Heart left ventricle (tissue), 16 donors: Measurements from ENCODE around the gene UGP2. TPM values are rescaled to one million over a fixed set of nuclear protein-coding genes. Genes with fewer than 3 reads are reported as not detected.
A peak's percentile ranks its signal among the peaks of the same experiment; 100 is the strongest.

ENCODE experiments used
- ATAC-seq, 4 donors: fragments of 200-7000 bp; cut with Tn5 transposase; one replicate each; pipeline ENCODE4 v1.9.1; 2020 to 2022; ENCODE audit warnings: moderate library complexity in 4 of 4, mild to moderate bottlenecking in 3 of 4, moderate number of reproducible peaks in 1 of 4
- DNase-seq, 5 donors: peaks; one replicate each; pipeline ENCODE4 v3.0.0-alpha.2; 2020
- H3K27ac ChIP-seq, 12 donors: fragments of 200-600 bp; sonication (generic) in 4 of 12; one replicate each; pipeline versions ENCODE4 v1.5.0 to v1.8.0; 2016 to 2022; ENCODE audit warnings: mild to moderate bottlenecking in 2 of 12
- H3K27me3 ChIP-seq, 9 donors: fragments of 200-600 bp; sonication (generic) in 2 of 9; one replicate each; pipeline versions ENCODE4 v1.5.1 to v1.8.0; 2016 to 2022; ENCODE audit warnings: mild to moderate bottlenecking in 3 of 9
- H3K36me3 ChIP-seq, 9 donors: fragments of 200-600 bp; sonication (generic) in 2 of 9; one replicate each; pipeline versions ENCODE4 v1.5.0 to v1.8.0; 2018 to 2022; ENCODE audit warnings: mild to moderate bottlenecking in 2 of 9
- H3K4me1 ChIP-seq, 12 donors: fragments of 200-600 bp; sonication (generic) in 4 of 12; one replicate each; pipeline versions ENCODE4 v1.5.0 to v1.8.0; 2016 to 2022; ENCODE audit warnings: mild to moderate bottlenecking in 3 of 12
- H3K4me3 ChIP-seq, 12 donors: fragments of 200-600 bp; sonication (generic) in 4 of 12; one replicate each; pipeline versions ENCODE4 v1.5.0 to v1.8.0; 2017 to 2022; ENCODE audit warnings: mild to moderate bottlenecking in 9 of 12, moderate library complexity in 4 of 12
- H3K9me3 ChIP-seq, 12 donors: fragments of 200-600 bp; sonication (generic) in 4 of 12; one replicate each; pipeline versions ENCODE4 v1.5.0 to v1.8.0; 2016 to 2022; ENCODE audit warnings: mild to moderate bottlenecking in 1 of 12
- POLR2A ChIP-seq, 2 donors: fragments of 450-650 bp; IDR thresholded peaks; one replicate each; pipeline ENCODE4 v1.6.1; 2017; ENCODE audit warnings: antibody characterized with exemption in 2 of 2, mild to moderate bottlenecking in 2 of 2, moderate library complexity in 2 of 2
- WGBS, 4 donors: extraction: QIAGEN DNeasy Blood & Tissue Kit in 2 of 4; methylation state at CpG; one replicate each; pipeline versions ENCODE4 v1.1.5 to v1.1.7; 2013 to 2018; 5-methylcytosine and 5-hydroxymethylcytosine counted together
- intact Hi-C, 10 donors: fragments of 100-400 bp; cut with DNase I; formaldehyde crosslinking; loops; one replicate each; pipeline versions ENCODE4 v1.11.1 to v1.14.2; 2022
- polyA plus RNA-seq, 2 donors: library from polyadenylated mRNA; stranded (reverse); fragments of 200-250 nt; gene quantifications; one replicate each; pipeline ENCODE4 v1.2.3, GENCODE V29; 2013
- total RNA-seq, 9 donors: library from RNA; depleted of rRNA in 2 of 9; stranded (reverse); fragments of >200 nt in 2 of 9; fragmentation: NEBNext Ultra II Directional in 3 of 9; extraction: Animal tissue kit (Norgen Biotek cat#: 25700) in 3 of 9; gene quantifications; one replicate each; pipeline versions ENCODE4 v1.1.0 to v1.2.4, GENCODE V29; 2016 to 2023
- TF ChIP-seq, protein P1 (sequence below), 12 donors: fragments of 200-600 bp; sonication (generic) in 4 of 12; IDR thresholded peaks; one replicate each; pipeline versions ENCODE4 v1.5.0 to v1.8.0; 2018 to 2022; ENCODE audit warnings: antibody characterized with exemption in 12 of 12, mild to moderate bottlenecking in 5 of 12
- donor health status: ischemic (EF 13 %, LVEDD 7.1; RV severe dilation, severe dysfunction).
- donor health status: healthy with polysubstance abuse.
- donor health status: DM: no; HTN: yes; CAD: no.
- donor health status: DM: no; HTN: no; CAD: no.
- donor health status: ischemic (EF 25% LVEDD 6.9; RV normal size, moderate dysfunction).
- donor health status: ischemic (EF 25% LVEDD 5.7; RV mildly dilated, moderate dysfunction).
- donor health status: healthy.
- donor health status: DM: yes; HTN: yes; CAD: no.
- donor health status: ischemic (EF 35%, LVEDD 5.7; RV mildly dilated, moderate dysfunction).
- donor health status: nonischemic (EF 11% LVEDD 7.7; RV severe dilation, severe dysfunction).
- donor health status: DM: yes; HTN: yes; CAD: no.
- donor health status: PGD.
- donor health status: ischemic (EF 29% LVEDD 5.4; RV normal size, mild dysfunction).
- donor health status: nonischemic (EF 23%, LVEDD 6.1; RV moderate dilation, normal function).

The UGP2 gene
- total and polyA plus RNA-seq, 11 donors = 175 to 1,308 (median 331) TPM

DNA sequence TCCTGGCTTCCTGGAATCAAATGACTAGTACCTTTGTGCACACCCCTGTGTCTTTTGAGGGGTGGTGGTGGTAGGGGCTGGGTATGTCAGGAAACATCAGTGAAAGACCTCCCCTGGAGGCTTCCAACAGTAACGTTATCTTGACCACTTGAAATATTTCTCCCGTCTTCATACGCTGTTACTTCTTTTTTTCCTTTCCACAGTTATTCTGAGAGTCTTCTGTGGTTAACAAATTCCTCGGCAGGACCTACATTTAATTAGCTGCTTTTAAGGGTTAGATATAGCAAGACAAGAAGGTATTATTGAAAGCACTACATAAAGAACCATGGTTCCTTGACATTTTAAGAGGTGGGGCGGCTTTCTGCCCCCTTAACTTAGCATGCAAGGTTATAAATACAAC, 34.6 kb downstream of the UGP2 start:
- intact Hi-C loops = loop anchor here in 2 of 10 donors (5.0 kb wide), 1 partner anchor 34 kb away; the partner anchor contains the start of gene UGP2 (in 2 of the 2)
- 46 to 63% (median 54%) methylated on average over 5 of the region's 5 CpGs for WGBS, 4 donors
- Histone ChIP-seq H3K9me3 (peaks cover 0 to 5% (median 0%) of the 10 kb centered on the region in 12 donors), H3K36me3 (peaks cover 0 to 35% (median 26%) of the 10 kb centered on the region in 9 donors), H3K27me3 (no peaks in the 10 kb centered on the region), H3K27ac (peak overlapping the region in 10 of 12 donors; percentile 3 to 71 (median 38)), H3K4me3 (no peak overlapping the region), H3K4me1 (peaks cover 0 to 61% (median 26%) of the 10 kb centered on the region in 12 donors)
- TF ChIP-seq POLR2A (IDR thresholded peaks at IDR 0.05) = no peak
- TF ChIP-seq, protein P1, sequence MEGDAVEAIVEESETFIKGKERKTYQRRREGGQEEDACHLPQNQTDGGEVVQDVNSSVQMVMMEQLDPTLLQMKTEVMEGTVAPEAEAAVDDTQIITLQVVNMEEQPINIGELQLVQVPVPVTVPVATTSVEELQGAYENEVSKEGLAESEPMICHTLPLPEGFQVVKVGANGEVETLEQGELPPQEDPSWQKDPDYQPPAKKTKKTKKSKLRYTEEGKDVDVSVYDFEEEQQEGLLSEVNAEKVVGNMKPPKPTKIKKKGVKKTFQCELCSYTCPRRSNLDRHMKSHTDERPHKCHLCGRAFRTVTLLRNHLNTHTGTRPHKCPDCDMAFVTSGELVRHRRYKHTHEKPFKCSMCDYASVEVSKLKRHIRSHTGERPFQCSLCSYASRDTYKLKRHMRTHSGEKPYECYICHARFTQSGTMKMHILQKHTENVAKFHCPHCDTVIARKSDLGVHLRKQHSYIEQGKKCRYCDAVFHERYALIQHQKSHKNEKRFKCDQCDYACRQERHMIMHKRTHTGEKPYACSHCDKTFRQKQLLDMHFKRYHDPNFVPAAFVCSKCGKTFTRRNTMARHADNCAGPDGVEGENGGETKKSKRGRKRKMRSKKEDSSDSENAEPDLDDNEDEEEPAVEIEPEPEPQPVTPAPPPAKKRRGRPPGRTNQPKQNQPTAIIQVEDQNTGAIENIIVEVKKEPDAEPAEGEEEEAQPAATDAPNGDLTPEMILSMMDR (IDR thresholded peaks at IDR 0.05) = no peak
- no peak for ATAC-seq
- no peak for DNase-seq

GRCh38 chr2:63878486-63878885, 36.8 kb downstream of the UGP2 start:
- Histone ChIP-seq H3K27me3 (no peaks in the 10 kb centered on the region), H3K4me1 (peaks cover 0 to 45% (median 20%) of the 10 kb centered on the region in 12 donors), H3K27ac (no peak overlapping the region), H3K36me3 (peaks cover 0 to 46% (median 33%) of the 10 kb centered on the region in 9 donors), H3K4me3 (no peak overlapping the region), H3K9me3 (peaks cover 0 to 5% (median 0%) of the 10 kb centered on the region in 12 donors)
- intact Hi-C loops = loop anchor here in 2 of 10 donors (5.0 kb wide), 1 partner anchor 36 kb away; the partner anchor contains the start of gene UGP2 (in 2 of the 2)
- 92 to 100% (median 96%) methylated on average over 1 of the region's 1 CpG for WGBS, 4 donors
- TF ChIP-seq, protein P1 (IDR thresholded peaks at IDR 0.05) = no peak
- TF ChIP-seq POLR2A (IDR thresholded peaks at IDR 0.05) = no peak
- DNase-seq (no peak), ATAC-seq (no peak)

- H3K36me3 ChIP-seq = peaks cover 0 to 57% (median 42%) of the 10 kb centered on the region in 9 donors
- H3K9me3 ChIP-seq = no peaks in the 10 kb centered on the region
- ATAC-seq = no peak
- WGBS, 4 donors = 73 to 85% (median 80%) methylated on average over 2 of the region's 2 CpGs
- H3K27me3 ChIP-seq = no peaks in the 10 kb centered on the region
- H3K4me3 ChIP-seq = no peak overlapping the region
- TF ChIP-seq, protein P1 (IDR thresholded peaks at IDR 0.05) = no peak
- no peak for TF ChIP-seq POLR2A (IDR thresholded peaks at IDR 0.05)
- H3K4me1 ChIP-seq = peaks cover 0 to 30% (median 17%) of the 10 kb centered on the region in 12 donors
- no peak overlapping the region for H3K27ac ChIP-seq
- no peak for DNase-seq
- intact Hi-C loops = loop anchor here in 3 of 10 donors (5.0 to 10.0 kb wide), 2 partner anchors 38 to 185 kb away; partner anchors contain the start of gene UGP2 (in 2 of the 3)
These were observed 38.3 kb downstream of the UGP2 start for GRCh38 chr2:63879876-63880433.

DNA sequence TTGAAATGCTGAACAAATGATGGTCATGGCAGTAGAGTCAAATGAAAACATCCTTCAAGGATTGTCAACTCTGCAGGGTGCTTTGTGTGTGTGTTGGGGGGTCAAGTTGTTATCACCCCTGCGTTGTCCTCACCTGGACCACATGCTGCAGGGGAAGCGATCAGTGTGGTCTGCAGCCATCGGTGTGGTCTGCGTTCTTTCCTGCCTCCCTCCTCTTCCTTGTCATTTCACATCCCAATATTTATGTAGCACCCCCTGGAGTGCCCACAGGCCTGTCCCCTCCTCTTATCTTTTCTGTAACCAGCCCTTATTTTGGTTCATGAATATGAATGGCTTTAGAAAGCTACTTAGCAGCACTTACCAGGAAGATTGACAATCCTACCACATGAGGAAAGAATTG, 38.9 kb downstream of the UGP2 start:
- ATAC-seq (no peak), DNase-seq (no peak)
- Histone ChIP-seq H3K4me3 (no peak overlapping the region), H3K9me3 (no peaks in the 10 kb centered on the region), H3K27ac (no peak overlapping the region), H3K4me1 (peaks cover 0 to 23% (median 11%) of the 10 kb centered on the region in 12 donors), H3K36me3 (peaks cover 0 to 63% (median 48%) of the 10 kb centered on the region in 9 donors), H3K27me3 (no peaks in the 10 kb centered on the region)
- intact Hi-C loops = loop anchor here in 1 of 10 donors (10.0 kb wide), 1 partner anchor 186 kb away; no protein-coding TSS in a partner anchor
- TF ChIP-seq, protein P1 (IDR thresholded peaks at IDR 0.05) = no peak
- TF ChIP-seq POLR2A (IDR thresholded peaks at IDR 0.05) = no peak
- WGBS, 4 donors = 57 to 70% (median 62%) methylated on average over 4 of the region's 4 CpGs
